Femur (tissue), 1 donor: ENCODE results near the gene TRAF2.
A peak's percentile ranks its signal among the peaks of the same experiment; 100 is the strongest.
"Not testable (repeated sequence)": the region's sequence is repeated elsewhere in the genome, so short reads cannot be mapped to it uniquely, and the experiment has no call there.

Experiments used
- DNase-seq: peaks from one replicate; pipeline ENCODE4 v3.0.0-alpha.2; 2017

Gene TRAF2

DNA sequence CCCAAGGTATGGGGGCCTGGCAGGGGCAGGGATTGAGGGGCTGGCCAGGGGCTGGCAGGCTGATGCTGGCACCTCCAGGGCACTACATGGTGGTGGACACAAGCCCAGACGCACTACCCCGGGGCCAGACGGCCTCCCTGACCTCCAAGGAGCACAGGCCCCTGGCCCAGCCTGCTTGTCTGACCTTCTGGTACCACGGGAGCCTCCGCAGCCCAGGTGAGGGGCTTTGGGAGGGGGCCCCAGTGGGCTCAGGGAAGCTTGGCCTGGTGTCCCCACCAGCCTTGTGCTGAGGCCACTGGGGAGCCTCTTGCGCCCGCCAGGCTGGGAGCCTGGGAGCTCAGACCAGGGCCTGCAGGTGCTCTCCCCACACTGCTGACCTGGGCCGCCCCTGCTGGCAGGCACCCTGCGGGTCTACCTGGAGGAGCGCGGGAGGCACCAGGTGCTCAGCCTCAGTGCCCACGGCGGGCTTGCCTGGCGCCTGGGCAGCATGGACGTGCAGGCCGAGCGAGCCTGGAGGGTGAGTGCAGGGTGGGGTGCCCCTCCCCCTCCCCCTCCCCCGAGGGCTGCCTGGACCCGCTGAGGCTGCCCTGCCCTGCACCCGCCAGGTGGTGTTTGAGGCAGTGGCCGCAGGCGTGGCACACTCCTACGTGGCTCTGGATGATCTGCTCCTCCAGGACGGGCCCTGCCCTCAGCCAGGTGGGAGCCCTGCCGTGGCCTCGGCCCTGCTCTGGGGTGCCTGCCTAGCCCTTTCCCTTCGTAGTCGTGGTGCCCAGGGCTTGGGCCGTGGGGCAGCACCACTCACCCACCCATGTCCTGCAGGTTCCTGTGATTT is 28.5 kb upstream of the TRAF2 start:
- DNase-seq = no peak

DNA sequence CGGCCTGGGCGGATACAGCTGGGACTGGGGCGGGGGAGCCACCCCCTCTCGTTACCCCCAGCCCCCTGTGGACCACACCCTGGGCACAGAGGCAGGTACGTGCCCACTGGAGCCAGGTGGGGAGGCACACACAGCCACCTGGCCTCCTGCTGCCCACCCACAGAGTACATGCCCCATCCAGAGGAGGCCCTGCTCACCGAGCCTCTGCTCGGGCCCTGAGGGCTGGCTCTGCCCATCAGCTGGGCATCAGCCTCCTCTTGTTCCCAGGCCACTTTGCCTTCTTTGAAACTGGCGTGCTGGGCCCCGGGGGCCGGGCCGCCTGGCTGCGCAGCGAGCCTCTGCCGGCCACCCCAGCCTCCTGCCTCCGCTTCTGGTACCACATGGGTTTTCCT is 27.9 kb upstream of the TRAF2 start:
- no peak for DNase-seq

DNA sequence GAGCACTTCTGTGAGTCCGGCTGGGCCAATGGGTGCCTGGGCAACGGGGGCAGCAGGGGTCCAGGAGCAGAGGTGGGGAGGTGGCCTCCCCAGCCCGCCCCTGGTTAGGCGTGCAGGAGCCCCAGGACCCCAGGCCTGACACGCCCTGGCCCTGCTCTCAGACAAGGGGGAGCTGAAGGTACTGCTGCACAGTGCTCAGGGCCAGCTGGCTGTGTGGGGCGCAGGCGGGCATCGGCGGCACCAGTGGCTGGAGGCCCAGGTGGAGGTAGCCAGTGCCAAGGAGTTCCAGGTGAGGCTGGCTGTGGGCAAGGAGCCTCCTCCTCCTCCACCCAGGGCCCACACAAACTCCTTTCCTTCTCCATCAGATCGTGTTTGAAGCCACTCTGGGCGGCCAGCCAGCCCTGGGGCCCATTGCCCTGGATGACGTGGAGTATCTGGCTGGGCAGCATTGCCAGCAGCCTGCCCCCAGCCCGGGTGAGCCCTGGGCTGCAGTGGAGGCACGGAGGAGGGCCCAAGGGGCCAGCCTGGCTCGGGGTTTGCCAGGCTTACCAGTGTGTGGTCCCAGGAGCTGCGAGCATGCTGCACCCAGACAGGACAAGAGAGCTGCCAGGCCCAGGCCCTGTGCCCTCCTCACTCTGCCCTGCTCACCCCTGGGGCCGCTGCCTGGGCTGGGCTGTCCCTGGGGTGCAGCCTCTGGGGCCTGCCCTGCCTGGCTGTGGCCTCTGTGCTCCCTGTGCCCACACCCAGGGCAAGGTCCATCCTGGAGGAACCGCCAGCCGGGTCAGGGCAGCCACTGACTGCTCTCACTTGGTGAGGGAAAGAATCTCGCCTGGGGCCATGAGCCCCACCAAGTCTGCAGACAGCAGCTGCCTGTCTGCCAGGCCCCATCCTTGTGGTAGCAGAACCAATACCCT is 27.2 kb upstream of the TRAF2 start:
- peak; percentile 69 for DNase-seq

DNA sequence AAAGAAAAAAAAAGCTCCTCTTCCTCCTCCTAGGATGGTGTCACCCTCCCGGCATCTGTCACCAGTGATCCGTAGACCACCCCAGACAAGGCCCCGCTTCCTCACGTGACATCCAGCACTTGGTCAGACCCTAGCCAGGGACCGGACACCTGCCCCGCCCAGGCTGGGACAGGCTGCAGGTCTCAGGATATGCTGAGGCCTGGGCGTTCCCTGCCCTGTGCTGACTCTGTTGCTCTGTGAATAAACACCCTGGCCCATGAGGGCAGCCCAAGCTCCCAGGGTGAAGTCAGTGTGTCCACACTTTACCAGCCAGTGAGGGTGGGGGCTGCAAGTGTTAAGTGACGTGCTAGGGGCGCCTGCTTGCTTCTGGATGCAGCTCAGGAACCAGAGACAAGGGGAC is 25.8 kb upstream of the TRAF2 start:
- DNase-seq = no peak

DNA sequence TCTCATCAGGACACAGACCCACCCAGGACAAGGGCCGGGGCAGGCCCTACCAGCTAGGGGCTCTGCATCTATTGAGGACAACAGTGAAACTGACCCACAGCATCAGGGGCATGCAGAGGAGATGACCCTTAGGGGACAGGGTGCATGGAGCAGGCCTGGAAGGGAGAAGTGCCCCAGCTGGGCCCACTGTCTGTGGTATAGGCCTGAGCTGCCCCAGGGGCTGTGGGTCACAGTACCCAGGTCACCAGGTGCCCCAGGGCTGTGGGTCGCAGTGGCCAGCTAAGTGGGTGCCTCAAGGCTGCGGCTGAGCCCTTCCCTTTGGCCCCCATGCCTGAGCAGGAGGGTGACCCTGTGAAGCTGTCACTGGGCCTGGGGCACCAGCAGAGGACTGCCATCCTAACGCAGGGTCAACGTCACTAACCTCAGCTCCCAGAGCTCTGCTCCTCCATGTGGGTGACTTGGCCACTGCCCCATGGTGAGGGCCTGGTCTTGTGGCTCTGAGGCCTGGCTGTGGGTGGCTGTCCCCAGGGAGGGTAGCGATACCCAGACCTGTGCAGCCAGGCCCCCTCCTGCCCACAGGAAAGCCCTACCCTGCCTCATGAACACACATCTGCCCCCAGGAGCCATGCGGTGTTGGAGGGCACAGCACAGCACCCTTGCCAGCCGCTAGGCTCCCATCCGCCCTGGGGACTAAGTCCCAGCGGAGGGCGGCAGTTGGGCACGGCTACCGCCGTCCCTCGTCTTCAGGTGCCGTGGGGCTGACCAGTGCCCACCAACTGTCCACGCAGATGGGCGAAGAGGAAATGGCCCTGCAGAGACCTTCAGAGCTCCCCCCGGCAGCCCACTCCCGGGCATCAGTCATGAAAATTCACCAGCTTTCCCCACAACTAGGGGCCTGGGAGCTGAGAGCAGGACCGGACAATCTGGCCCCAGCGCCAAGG is 25.1 kb upstream of the TRAF2 start:
- DNase-seq = peak; percentile 19

DNA sequence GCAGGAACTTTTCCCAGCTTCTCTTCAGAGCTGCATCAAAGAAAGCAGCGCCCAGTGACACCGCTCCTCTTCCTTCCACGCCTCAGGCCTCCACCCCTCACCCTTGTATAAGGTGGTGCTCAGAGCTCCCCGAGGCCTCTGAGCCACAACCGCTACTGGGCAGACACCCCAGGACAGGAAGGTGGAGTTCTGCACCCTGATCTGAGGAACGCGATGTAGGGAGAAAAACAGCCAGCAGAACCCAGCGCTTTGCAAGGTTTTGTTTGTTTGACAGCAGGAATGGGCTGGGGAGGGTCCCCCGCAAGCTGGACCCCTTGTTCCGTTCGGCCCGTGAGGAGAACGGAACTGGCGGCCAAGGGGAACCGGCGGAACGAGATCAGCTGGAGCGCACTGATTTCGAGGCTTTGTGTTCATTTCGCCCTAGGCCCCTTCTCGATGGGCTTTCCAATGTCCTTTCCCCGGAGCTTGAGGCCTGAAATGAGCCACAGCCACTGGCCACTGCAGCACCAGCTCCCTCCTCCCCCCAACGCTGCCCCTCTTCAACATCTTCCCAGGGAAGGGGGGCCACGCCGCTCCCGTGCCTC is 24.4 kb upstream of the TRAF2 start:
- no peak for DNase-seq

DNA sequence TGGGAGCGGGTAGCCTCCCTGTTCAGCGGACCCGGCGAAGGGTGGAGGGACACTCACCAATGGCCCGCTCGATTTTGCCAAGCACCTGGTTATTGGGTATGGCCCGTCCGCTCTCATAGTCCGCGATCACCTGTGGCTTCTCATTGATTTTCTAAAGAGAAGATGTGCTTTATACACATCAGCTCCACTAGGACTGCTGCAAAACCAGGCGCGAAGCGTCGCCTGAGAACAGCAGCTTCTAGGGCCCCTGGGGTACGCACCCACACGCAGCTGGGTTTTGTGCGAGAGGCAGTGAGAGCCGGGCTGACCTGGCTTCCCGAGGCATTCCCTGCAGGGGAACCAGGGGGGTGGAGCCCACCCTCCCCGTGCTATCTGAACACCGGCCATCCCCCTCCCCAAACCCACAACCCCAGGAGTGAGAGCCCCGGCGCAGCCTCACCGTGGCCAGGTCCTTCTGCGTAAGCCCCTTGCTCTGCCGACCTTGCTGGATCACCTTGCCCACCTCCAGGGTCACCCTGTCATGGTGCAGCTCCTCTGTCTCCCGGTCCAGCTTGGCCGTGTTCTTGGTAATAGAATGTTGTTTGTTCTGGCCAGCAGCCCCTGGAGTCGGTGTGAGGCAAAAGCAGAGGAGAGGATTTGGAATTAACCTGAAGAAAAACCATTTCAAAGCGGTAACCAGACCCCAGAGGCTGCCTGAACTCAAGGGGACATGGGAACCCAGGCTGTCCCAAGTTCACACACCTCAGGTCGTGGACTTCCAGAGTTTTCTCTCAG is 23.3 kb upstream of the TRAF2 start:
- peak; percentile 19 for DNase-seq

DNA sequence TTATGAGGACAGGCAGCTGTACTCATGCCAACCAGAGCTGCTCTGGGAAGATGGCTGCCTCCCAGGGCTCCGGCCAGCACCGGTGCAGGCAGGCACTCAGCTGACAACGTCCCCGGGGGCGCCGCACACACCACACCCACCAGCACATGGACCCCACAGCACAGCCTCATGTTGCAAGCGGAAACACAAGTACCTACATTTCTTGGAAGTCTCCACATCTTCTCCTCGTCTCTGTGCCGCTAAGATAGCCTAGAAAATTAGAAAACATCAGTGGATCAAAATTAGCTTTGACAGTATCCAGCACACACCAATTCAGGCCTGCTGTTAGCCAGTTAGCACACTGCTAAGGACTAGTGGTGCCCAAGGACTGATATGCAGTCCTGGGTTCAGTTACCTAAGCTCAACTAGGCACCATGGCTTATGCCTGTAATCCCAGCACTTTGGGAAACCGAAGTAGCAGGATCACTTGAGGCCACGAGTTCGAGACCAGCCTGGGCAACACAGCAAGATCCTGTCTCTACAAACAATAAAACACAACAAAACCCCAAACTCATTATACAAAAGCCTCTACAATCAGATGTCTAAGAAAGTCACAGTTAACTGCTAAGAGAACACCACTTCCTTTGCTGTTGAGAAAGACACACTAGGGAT is 22.6 kb upstream of the TRAF2 start:
- DNase-seq = no peak

DNA sequence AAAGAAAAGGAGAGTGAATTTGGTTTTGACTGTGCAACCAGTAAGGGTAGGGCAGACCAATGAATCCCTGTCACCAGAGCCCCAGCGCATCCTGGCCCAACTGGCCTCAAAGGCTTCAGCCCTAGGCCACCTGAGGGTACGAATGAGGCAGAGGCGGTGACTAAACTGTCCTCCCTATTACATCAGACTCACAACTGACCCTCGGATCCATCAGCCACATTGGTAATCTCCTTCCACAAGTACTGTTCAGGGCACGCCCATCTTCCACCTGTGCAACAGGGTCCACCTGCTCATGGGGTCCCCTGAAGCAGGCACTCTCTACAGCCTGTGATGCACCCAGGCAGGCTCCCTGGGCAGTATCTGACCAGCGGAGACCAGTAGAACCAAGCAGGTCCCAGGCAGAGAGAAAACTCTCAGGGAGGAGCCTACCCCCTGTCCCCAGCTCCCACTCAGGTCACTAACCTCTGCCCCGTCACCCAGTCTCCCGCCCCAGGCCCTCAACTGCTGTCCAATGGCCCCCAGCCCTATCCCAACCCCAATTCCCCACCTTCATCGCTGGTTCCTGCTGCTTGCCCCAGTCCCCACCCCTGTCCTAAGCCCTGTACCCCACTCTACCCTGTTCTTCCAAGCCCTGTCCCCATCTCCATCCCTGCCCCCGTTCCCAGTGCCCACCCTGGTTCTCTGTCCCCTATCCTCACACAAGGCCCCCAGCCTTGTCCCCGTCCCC is 21.1 kb upstream of the TRAF2 start:
- DNase-seq = no peak

DNA sequence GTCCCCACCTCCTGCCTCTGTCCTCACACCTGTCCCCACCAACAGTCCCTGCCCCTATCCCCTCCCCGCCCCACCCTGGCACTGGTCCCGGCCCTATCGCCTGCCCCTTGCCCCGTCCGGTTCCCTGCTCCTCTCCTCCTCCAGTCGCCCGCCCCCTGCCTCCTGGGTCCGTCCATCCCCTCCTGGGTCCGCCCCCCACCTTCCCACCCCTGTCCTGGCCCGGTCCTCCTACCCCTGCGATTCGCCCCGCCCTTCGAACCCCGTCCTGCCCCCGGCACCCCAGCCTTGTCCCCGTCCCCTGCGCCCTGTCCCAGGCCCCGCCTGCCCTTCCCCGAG is 20.6 kb upstream of the TRAF2 start:
- peak; percentile 53 for DNase-seq

DNA sequence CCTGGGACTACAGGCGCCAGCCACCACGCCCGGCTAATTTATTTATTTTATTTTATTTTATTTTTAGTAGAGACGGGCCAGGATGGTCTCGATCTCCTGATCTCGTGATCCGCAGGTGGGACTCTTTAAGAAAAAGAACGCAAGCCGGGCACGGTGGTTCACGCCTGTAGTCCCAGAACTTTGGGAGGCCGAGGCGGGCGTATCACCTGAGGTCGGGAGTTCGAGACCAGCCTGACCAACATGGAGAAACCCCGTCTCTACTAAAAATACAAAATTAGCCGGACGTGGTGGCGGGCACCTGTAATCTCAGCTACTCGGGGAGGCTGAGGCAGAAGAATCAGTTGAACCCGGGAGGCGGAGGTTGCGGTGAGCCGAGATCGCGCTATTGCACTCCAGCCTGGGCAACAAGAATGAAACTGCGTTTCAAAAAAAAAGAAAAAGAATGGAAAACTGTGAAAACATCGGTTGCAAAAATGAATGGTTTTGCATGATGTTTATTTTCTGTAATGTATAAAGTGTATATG is 19.4 kb upstream of the TRAF2 start:
- DNase-seq = not testable (repeated sequence)

DNA sequence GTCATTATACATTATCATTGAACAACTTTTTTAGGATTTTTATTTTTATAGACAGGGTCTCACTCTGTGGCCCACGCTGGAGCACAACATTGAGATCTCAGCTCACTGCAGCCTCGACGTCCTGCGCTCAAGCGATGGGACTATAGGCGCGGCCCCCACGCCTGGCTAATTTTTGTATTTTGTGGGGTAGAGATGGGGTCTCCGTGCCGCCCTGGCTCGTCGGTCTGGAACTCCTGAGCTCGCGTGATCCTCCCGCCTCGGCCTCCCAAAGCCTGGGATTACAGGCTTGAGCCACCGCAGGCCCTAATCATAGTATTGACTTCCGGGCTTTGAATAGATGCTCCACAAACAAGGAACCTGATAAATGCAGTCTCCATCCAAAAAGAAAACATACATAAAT is 18.8 kb upstream of the TRAF2 start:
- DNase-seq = no peak

DNA sequence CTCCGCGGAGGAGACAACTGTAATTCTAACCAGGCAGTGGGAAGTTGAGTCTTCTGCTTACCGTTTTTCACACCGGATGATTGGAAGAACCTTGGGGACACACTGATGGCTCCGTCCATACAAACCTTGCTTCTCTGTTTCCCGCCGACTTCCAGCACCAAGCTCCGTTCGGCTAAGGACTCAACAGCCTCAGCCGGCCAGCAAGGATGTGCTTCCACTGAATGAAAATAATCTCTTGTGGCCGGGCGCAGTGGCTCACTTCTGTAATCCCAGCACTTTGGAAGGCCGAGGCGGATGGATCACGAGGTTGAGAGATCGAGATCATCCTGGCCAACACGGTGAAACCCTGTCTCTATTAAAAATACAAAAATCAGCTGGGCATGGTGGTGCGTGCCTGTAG is 18.4 kb upstream of the TRAF2 start:
- no peak for DNase-seq

DNA sequence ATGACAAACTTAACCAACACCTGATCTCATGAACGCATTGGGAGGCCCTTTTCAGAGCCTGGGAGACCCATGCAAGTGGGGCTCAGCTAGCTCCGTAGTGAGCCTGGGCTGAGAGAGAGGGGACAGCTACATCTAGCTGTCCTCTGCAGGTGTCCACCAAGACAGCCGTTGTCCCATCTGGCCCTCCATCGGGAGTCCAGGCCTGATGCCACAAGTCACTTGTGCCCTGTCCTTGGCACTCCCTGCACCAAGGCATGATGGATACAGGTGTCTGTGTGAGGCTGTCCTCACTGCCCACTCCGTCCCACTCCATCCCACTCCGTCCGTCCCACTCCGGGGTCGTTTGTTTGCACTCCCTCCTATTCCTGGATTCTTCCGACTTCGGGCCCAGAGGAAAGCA is 17.7 kb upstream of the TRAF2 start:
- no peak for DNase-seq

DNA sequence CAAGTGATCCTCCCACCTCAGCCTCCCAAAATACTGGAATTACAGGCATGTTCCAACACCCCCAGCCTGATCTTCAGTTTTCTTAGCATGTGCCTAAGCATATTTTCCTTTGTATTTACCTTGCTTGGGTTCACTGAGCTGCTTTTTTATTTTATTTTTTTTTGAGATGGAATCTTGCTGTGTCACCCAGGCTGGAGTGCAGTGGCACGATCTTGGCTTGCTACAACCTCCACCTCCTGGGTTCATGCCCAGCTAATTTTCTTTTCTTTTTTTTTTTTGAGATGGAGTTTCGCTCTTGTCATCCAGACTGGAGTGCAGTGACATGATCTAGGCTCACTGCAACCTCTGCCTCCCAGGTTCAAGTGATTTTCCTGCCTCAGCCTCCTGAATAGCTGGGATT is 16.7 kb upstream of the TRAF2 start:
- not testable (repeated sequence) for DNase-seq

DNA sequence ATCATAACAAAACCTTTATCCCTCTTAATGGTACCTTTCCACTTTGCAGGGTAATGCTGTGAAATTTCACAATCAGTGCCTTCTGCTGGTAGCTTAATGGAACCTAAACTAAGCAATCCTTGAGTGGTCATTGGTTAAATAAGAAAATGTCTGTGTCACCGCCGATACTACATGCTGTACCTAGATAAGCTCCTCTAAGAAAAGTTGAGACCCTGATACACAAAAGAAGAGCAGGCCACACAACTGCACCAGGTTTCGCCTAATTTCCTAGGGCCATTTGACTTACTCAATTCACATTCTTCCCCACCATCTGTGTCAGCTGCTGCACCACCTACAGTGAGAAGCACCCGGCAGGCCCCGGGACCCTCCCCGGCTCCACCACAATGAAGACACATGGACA is 11.2 kb upstream of the TRAF2 start:
- no peak for DNase-seq

DNA sequence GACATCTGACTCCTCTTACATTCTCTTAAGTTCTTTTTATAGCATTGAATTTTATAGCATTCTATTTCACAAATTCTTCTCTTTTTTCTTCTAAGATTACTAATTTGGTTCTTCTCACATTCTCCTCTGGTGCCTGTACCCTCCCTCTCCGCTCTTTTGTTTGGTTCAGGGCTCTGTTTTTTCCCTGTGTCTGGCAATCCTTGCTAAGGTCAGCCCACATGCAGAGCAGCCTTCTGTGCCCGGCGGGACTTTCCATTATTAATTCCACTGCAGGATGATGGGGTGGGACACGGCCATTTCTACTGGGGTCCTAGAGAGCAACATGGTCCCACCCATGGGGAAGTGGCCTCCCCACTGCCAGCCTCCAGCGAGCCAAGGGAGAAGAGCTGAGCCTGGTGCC is 9.8 kb upstream of the TRAF2 start:
- DNase-seq = no peak

DNA sequence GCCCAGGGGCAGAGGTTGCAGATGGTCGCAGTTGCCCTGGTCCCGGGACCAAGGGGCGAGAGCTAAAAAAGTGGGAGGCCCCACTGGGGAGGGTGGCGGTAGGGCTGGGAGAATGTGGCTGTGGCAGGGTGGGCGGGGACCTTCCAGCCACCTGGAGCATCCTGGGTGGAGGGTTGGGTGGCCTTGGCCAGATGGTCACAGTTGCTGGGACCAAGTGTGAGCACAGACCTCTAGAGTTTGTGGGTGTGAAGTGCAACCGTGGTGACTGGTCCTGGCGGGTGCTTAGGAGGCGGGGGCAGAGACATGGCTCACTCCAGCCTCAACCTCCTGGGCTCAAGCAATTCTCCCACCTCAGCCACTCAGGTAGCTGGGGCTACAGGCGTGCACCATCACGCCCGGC is 5.7 kb upstream of the TRAF2 start:
- no peak for DNase-seq

DNA sequence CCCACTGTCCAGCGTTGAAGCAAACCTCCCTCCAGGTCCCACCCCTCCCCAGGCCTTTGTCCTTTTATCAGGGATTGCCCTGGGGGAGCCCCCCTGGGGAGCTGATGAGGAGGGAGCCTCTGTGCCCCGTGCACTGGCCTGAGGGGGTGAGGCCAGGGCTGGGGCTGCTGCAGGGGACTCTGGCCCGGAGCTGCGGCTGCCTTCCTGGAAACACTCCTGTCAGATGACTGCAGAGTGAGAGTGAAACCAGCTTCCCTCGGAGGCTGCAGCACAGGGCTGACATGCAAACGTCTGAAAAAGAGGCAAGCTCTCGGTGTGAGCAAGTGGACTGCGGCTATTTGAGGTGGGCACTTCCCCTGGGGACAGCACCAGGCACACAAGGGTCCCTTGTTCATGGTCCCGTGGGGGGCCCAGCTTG is 4.6 kb upstream of the TRAF2 start:
- no peak for DNase-seq
